ENCODE measurements around the gene STK24.

The STK24 gene

GRCh38 chr13:98535501-98536354 is 41.2 kb downstream of the STK24 start:
- no peak for DNase-seq
- Mint-ChIP-seq H3K27ac (no peak overlapping the region), H3K9me3 (no peaks in the 10 kb centered on the region), H3K36me3 (ENCODE audit: low read depth) (peaks cover 25% of the 10 kb centered on the region), H3K27me3 (ENCODE audit: low read depth, poor library complexity) (peaks cover 4% of the 10 kb centered on the region), H3K4me1 (peaks cover 92% of the 10 kb centered on the region), H3K4me3 (no peak overlapping the region)
- no peak for TF ChIP-seq CTCF (IDR thresholded peaks at IDR 0.05)

GRCh38 chr13:98534821-98535220 is 42.1 kb downstream of the STK24 start:
- no peaks in the 10 kb centered on the region for H3K9me3 Mint-ChIP-seq
- DNase-seq, result no peak
- no peak for TF ChIP-seq CTCF (IDR thresholded peaks at IDR 0.05)
- peaks cover 92% of the 10 kb centered on the region for H3K4me1 Mint-ChIP-seq
- H3K27me3 Mint-ChIP-seq (ENCODE audit: low read depth, poor library complexity), result peaks cover 8% of the 10 kb centered on the region
- H3K27ac Mint-ChIP-seq, result peak overlapping the region; percentile 52
- no peak overlapping the region for H3K4me3 Mint-ChIP-seq
- peaks cover 24% of the 10 kb centered on the region for H3K36me3 Mint-ChIP-seq (ENCODE audit: low read depth)

- no peak for TF ChIP-seq CTCF (IDR thresholded peaks at IDR 0.05)
- Mint-ChIP-seq H3K27ac (peak overlapping the region; percentile 97), H3K4me1 (peaks cover 92% of the 10 kb centered on the region), H3K9me3 (no peaks in the 10 kb centered on the region), H3K4me3 (no peak overlapping the region), H3K36me3 (ENCODE audit: low read depth) (peaks cover 20% of the 10 kb centered on the region), H3K27me3 (ENCODE audit: low read depth, poor library complexity) (peaks cover 8% of the 10 kb centered on the region)
- no peak for DNase-seq
These were observed 43.0 kb downstream of the STK24 start for GRCh38 chr13:98533912-98534311.

- peaks cover 18% of the 10 kb centered on the region for H3K36me3 Mint-ChIP-seq (ENCODE audit: low read depth)
- peaks cover 8% of the 10 kb centered on the region for H3K27me3 Mint-ChIP-seq (ENCODE audit: low read depth, poor library complexity)
- H3K4me3 Mint-ChIP-seq, result no peak overlapping the region
- no peak for TF ChIP-seq CTCF (IDR thresholded peaks at IDR 0.05)
- no peaks in the 10 kb centered on the region for H3K9me3 Mint-ChIP-seq
- DNase-seq, result no peak
- H3K27ac Mint-ChIP-seq, result peak overlapping the region; percentile 96
- peaks cover 88% of the 10 kb centered on the region for H3K4me1 Mint-ChIP-seq
These were observed 44.7 kb downstream of the STK24 start for GRCh38 chr13:98532254-98532653.

- H3K27me3 Mint-ChIP-seq (ENCODE audit: low read depth, poor library complexity), result peaks cover 8% of the 10 kb centered on the region
- no peak for TF ChIP-seq CTCF (IDR thresholded peaks at IDR 0.05)
- peaks cover 26% of the 10 kb centered on the region for H3K36me3 Mint-ChIP-seq (ENCODE audit: low read depth)
- no peaks in the 10 kb centered on the region for H3K9me3 Mint-ChIP-seq
- no peak overlapping the region for H3K4me3 Mint-ChIP-seq
- H3K4me1 Mint-ChIP-seq, result peaks cover 88% of the 10 kb centered on the region
- DNase-seq, result no peak
- H3K27ac Mint-ChIP-seq, result peak overlapping the region; percentile 30
These were observed 46.7 kb downstream of the STK24 start for GRCh38 chr13:98530217-98530616.

- DNase-seq, result no peak
- peaks cover 21% of the 10 kb centered on the region for H3K36me3 Mint-ChIP-seq (ENCODE audit: low read depth)
- no peaks in the 10 kb centered on the region for H3K9me3 Mint-ChIP-seq
- peaks cover 90% of the 10 kb centered on the region for H3K4me1 Mint-ChIP-seq
- peak overlapping the region; percentile 36 for H3K4me3 Mint-ChIP-seq
- peaks cover 8% of the 10 kb centered on the region for H3K27me3 Mint-ChIP-seq (ENCODE audit: low read depth, poor library complexity)
- H3K27ac Mint-ChIP-seq, result peak overlapping the region; percentile 82
- TF ChIP-seq CTCF (IDR thresholded peaks at IDR 0.05), result no peak
These were observed 47.7 kb downstream of the STK24 start for GRCh38 chr13:98529171-98529570.

All from nephron progenitor cell (in vitro differentiated cells).